GM06990 (cell line): ENCODE measurements around the gene SLC26A9.

Source experiments
- DNase-seq: peaks from one replicate; pipeline ENCODE4 v3.0.0-alpha.2; 2011; ENCODE audit not compliant: insufficient read length; ENCODE audit errors: extremely low read depth
- H3K27me3 ChIP-seq: replicated peaks from 2 replicates; pipeline ENCODE4 v1.6.0; 2011; ENCODE audit warnings: low read length; ENCODE audit not compliant: control insufficient read depth, insufficient read depth
- H3K36me3 ChIP-seq: 2 replicates; pipeline ENCODE4 v1.5.1; 2011; ENCODE audit warnings: low read length; ENCODE audit not compliant: control insufficient read depth, insufficient read depth
- H3K4me3 ChIP-seq: replicated peaks from 2 replicates; pipeline ENCODE4 v1.5.1; 2011; ENCODE audit warnings: low read depth, mild to moderate bottlenecking, control low read depth, low read length
- CTCF ChIP-seq: IDR thresholded peaks from 2 replicates; pipeline ENCODE4 v1.5.1; 2011; ENCODE audit warnings: low read length, control low read depth, mild to moderate bottlenecking, inconsistent platforms; ENCODE audit not compliant: insufficient read depth, poor library complexity, severe bottlenecking

The SLC26A9 gene

GRCh38 chr1:205870236-205870635, 73.0 kb downstream of the SLC26A9 start:
- no peak overlapping the region for H3K4me3 ChIP-seq
- no peak for TF ChIP-seq CTCF
- H3K36me3 ChIP-seq: no peaks in the 10 kb centered on the region
- DNase-seq: no peak
- H3K27me3 ChIP-seq: no peaks in the 10 kb centered on the region; the same call in 1 of the 2 replicates
